ENCODE data around the gene TMBIM4. TPM values are rescaled to one million over a fixed set of nuclear protein-coding genes. Genes with fewer than 3 reads are reported as not detected.

The TMBIM4 gene
- total RNA-seq, 1 donor from 2014 or later: 112 TPM

GRCh38 chr12:66142826-66143225 is 27.0 kb downstream of the TMBIM4 start:
- no peak for DNase-seq (ENCODE audit: extremely low read depth, low read depth, low spot score)

DNA sequence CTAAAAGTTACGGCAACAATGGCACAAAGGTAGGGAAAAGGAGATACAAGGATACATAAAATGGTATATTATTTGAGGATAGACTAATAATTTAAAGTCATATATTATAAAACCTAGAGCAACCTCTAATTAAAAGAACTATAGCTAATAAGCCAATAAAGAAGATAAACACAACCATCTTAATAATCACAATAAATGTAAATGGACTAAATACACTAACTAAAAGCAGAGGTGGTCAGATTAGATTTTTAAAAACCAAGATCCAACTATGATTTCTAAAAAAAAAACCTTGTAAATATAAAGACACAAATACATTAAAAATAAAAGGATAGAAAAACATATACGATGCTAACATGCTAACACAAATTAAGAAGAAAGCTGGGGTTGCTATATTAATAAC is 28.5 kb downstream of the TMBIM4 start:
- no peak for DNase-seq (ENCODE audit: extremely low read depth, low read depth, low spot score)

GRCh38 chr12:66140731-66141130 is 29.1 kb downstream of the TMBIM4 start:
- no peak for DNase-seq (ENCODE audit: extremely low read depth, low read depth, low spot score)

DNA sequence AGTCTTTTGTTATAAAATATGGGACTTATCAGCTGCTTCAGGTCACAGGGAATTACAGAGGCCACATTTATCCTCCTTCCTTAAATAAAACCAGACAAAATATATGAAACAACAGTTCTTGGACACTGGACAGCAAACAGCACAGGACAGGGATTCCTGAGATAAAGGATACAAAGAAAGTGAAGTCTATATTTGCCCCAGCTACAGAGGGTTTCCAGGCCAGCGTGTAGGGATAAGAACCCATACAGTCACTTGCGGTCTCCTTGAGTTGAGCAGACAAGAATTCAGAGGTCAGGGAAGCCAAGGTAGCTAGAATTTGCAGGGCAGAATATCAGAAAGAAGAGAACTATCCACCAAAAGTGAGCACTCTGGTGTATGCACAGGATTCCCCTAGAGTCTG is 30.5 kb downstream of the TMBIM4 start:
- DNase-seq (ENCODE audit: extremely low read depth, low read depth, low spot score): no peak

- no peak for DNase-seq (ENCODE audit: extremely low read depth, low read depth, low spot score)
These were observed 31.9 kb downstream of the TMBIM4 start for GRCh38 chr12:66137937-66138336.

- no peak for DNase-seq (ENCODE audit: extremely low read depth, low read depth, low spot score)
These were observed 37.4 kb downstream of the TMBIM4 start for GRCh38 chr12:66132408-66132807.

DNA sequence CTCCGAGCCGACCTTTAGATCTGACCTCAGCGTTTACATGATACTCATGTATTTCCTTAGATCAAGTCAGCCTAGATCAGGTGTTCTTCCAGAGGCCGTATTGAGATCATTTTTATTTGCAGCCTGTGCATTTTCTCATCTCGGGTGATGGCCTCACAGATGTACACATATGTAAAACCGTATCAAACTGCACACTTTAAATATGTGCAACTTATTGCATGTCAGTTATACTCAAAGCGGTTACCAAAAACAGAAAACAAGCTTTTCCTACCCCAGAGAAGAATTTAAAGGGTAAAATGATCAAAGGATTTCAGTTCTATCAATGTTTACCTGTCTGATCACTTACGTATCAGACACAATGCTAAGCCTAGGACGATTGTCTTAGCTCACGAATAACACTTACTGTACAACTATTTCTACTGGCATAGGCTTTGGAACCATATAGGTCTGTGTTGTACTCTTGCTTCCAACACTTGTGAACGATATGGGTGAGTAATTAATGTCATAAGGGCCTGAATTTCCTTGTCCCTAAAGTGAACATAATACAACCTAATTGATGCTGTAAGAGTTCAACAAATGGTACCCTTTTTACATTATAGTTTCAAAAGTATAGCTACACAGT is 38.6 kb downstream of the TMBIM4 start:
- DNase-seq (ENCODE audit: extremely low read depth, low read depth, low spot score): no peak

DNA sequence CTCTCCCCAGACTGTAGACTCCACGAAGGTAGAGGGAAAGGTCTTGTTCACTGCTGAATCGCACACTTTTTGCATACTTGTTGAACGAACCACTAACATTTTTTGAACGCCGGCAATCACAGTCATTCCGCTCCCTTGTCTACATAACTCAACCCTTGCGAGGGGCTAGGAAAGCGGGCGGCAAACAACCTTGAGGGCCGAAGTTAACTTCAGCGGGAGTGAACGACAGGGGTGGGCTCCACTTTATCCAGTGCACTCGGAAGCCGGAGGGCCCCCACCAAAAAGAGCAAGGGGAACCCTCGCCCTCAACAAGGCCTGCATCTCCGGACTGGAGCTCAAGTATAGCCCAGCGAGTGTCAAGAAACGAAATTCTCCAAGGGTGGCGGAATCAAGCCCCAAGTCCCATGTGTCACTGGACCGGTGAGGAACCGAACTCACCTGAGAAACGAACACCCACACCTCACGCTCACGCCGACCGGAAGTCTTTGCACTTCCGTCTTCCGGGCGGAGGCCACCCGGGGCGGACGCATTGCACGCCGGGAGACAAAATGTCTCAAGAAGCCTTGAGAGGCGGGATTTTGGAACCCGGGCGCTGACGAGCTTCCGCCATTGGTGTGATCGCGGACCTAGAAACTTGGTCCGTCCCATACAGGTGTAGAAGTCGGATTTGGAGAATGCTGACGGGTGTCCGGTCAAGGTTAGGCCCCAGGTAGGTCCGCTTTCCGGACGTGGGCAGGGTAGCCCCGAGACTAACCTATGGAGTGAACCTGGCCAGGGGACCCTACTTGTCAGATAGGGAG is 39.3 kb downstream of the TMBIM4 start, which contains the start of gene LLPH:
TSS of gene LLPH (minus strand) at position 484 of the 800 bp plus-strand sequence. CDS start 1,644 bp downstream, outside the sequence.
- peak; percentile 37 for DNase-seq (ENCODE audit: extremely low read depth, low read depth, low spot score)

GRCh38 chr12:66129934-66130266 is 39.9 kb downstream of the TMBIM4 start:
- DNase-seq (ENCODE audit: extremely low read depth, low read depth, low spot score): no peak

DNA sequence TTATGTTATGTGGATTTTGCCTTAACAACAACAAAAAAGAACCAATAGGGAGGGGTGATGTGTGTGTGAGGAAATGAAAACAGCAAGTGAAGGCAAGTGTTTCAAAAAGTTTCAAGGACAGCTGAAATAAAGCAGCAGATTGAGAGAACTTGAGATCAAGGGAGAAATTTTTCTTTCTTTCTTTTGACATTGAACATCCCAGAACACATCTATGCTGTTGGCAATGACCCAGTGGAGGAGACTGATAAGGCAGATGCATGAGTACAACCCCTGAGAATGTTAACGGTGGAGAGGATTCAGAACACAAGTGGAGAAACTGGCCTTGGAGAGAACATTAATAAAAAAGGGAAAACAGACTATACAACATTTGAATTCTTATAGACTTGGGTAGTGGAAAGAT is 42.1 kb downstream of the TMBIM4 start:
- DNase-seq (ENCODE audit: extremely low read depth, low read depth, low spot score): no peak

GRCh38 chr12:66120477-66120876 is 49.3 kb downstream of the TMBIM4 start:
- DNase-seq (ENCODE audit: extremely low read depth, low read depth, low spot score): no peak

DNA sequence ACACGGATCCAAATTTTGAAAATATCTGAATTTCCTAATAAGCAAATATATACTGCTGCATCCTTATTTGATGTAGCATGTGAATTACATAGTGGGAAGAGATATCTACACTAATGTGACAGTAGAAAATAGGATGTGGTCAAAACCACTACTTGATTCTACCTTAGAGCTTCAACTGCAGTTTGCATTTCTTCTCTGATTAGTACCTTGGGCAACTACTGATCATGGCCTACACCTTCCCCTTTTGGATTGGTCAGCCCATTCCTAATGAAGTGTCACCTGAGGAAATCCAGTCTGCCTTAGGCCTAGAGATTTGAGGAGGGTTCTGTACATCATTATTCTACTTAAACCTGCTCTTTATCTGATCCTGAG is 49.9 kb downstream of the TMBIM4 start:
- no peak for DNase-seq (ENCODE audit: extremely low read depth, low read depth, low spot score)

GRCh38 chr12:66119229-66119869 is 50.4 kb downstream of the TMBIM4 start:
- DNase-seq (ENCODE audit: extremely low read depth, low read depth, low spot score): no peak

GRCh38 chr12:66118240-66118891 is 51.4 kb downstream of the TMBIM4 start:
- DNase-seq (ENCODE audit: extremely low read depth, low read depth, low spot score): no peak

DNA sequence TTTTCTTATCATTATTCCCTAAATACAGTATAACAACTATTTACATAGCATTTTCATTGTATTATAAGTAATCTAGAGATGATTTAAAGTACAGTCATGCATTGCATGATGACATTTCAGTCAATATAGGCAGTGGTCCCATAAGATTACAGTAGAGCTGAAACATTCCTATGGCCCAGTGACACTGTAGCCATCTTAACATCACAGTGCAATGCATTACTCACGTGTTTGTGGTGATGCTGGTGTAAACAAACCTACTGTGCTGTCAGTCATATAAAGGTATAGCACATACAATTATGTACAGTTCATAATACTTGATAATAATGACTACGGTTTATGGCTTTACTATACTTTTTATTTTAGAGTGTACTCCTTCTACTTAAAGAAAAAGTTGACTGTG is 52.6 kb downstream of the TMBIM4 start:
- no peak for DNase-seq (ENCODE audit: extremely low read depth, low read depth, low spot score)

DNA sequence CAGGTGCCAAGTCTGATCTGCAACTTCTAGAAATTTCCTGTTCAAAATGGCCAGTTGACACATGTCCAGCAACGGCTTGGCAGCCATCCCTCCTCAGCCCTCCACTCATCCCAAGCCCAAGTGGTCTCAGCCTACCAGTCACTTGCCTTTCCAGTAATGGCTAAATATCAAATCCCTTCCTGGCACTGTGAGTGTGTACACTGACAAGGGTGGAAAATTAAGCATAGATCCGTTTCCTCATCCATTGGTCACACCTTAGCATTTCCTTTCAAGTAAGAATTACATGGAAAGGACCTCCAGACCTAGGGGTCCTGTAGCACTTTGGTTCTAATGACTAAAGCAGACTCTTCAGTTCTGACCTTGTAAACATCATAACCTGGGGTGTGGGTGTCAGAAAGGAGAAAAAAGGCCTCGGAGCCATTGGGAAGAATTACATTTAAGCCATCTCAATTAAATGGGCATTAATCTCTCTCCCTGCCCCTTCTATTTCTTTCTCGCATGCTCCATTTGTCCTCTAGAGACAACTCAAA is 54.7 kb downstream of the TMBIM4 start:
- no peak for DNase-seq (ENCODE audit: extremely low read depth, low read depth, low spot score)

GRCh38 chr12:66113471-66113870 is 56.3 kb downstream of the TMBIM4 start:
- no peak for DNase-seq (ENCODE audit: extremely low read depth, low read depth, low spot score)

GRCh38 chr12:66111605-66112004 is 58.2 kb downstream of the TMBIM4 start:
- DNase-seq (ENCODE audit: extremely low read depth, low read depth, low spot score): no peak

DNA sequence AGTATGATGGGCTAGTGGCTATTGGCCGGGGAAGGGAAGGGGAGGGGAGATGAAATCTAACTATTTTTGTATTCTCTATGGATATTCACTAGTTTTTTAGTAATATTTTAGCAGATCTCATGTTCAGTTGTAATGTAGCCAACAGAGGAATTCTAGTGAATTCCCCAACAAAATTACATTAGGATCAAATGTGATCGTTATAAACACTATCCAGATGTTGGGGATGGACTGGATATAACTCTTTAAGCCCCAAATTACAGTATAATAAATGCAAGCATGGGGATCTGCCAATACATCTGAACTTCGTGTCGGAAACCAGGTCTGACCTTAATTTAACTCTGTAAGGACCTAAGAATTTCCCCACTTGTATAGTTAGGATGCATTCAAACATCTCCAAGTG is 60.7 kb downstream of the TMBIM4 start:
- no peak for DNase-seq (ENCODE audit: extremely low read depth, low read depth, low spot score)

GRCh38 chr12:66108386-66108785 is 61.4 kb downstream of the TMBIM4 start:
- DNase-seq (ENCODE audit: extremely low read depth, low read depth, low spot score): no peak

DNA sequence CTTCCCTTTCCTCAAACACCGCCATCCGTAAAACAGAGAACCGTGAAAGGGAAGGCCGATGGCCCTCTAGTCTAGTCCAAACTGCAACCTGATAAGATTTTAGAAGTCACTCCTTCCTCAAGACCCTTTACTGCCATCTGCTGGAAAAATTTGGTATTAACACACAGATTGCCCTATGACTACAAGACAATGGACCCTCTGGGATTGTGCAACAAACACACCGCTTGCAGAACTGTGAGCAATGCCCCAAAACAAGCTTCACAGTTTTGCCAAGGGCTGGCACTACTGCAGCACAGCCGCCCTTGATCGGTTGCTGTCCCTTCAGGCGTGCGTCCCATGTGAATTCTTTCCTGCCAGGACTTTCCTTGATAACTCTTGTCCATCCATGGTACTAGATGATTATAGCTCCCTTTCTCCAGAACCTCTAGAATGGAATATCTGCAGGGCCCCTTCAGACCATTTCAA is 62.3 kb downstream of the TMBIM4 start:
- peak; percentile 89 for DNase-seq (ENCODE audit: extremely low read depth, low read depth, low spot score)
